H1 (cell line): ENCODE measurements around the gene ANKRD13C. TPM values are rescaled to one million over a fixed set of nuclear protein-coding genes. Genes with fewer than 3 reads are reported as not detected.

Source experiments
- CTCF ChIA-PET: fragments of 300-600 bp; sonication (Branson Sonifier 250); formaldehyde crosslinking; loops from one replicate; lab custom pipeline; 2021; ENCODE audit not compliant: partially characterized antibody; lab: Charles Lee
- POLR2A ChIA-PET: fragments of 300-600 bp; sonication (Branson Sonifier 250); formaldehyde crosslinking; loops from one replicate; lab custom pipeline; 2021; ENCODE audit warnings: inconsistent platforms; ENCODE audit not compliant: partially characterized antibody; lab: Charles Lee
- DNase-seq, 2 experiments: peaks; one replicate each; pipeline versions ENCODE4 v3.0.0 to v3.0.0-alpha.2; 2010 to 2022; ENCODE audit warnings: low spot score in 2 of 2, low read depth in 1 of 2, mixed read lengths in 1 of 2
- FAIRE-seq: peaks from 2 replicates; lab custom pipeline; 2011; peaks lifted over from hg19 to GRCh38; lab: Jason Lieb, UNC
- H2AFZ ChIP-seq: 2 replicates; pipeline ENCODE4 v1.8.1; 2012; ENCODE audit warnings: low read length, inconsistent platforms
- H2AK5ac ChIP-seq: 2 replicates; pipeline ENCODE4 v1.6.1; 2013; ENCODE audit warnings: low read depth, low read length
- H2BK120ac ChIP-seq: replicated peaks from 2 replicates; pipeline ENCODE3; 2013; ENCODE audit warnings: low read depth, low read length, inconsistent platforms
- H2BK12ac ChIP-seq: 2 replicates; pipeline ENCODE4 v1.6.1; 2013; ENCODE audit warnings: low read depth, low read length
- H2BK15ac ChIP-seq: 2 replicates; pipeline ENCODE4 v1.6.1; 2013; ENCODE audit warnings: low read length
- H2BK20ac ChIP-seq: 2 replicates; pipeline ENCODE4 v1.6.1; 2013; ENCODE audit warnings: low read length
- H2BK5ac ChIP-seq: 2 replicates; pipeline ENCODE4 v1.6.1; 2013; ENCODE audit warnings: low read depth, low read length
- H3K14ac ChIP-seq: 2 replicates; pipeline ENCODE4 v1.6.1; 2013; ENCODE audit warnings: inconsistent platforms; ENCODE audit not compliant: insufficient read length
- H3K18ac ChIP-seq: 2 replicates; pipeline ENCODE4 v1.6.1; 2013; ENCODE audit warnings: low read length; ENCODE audit errors: extremely low read depth
- H3K23ac ChIP-seq: 2 replicates; pipeline ENCODE4 v1.6.1; 2013; ENCODE audit warnings: inconsistent platforms; ENCODE audit not compliant: insufficient read length
- H3K23me2 ChIP-seq: 2 replicates; pipeline ENCODE4 v1.6.1; 2013; ENCODE audit warnings: low read depth, low read length
- H3K27ac ChIP-seq: 2 replicates; pipeline ENCODE4 v1.6.1; 2011; ENCODE audit warnings: low read depth, low read length, inconsistent platforms
- H3K27me3 ChIP-seq, 4 experiments: replicated peaks in 1 of 4; 1 replicate in 1 of 4; 2 replicates in 3 of 4; pipeline versions ENCODE4 v1.6.1 to v1.8.1; 2011 to 2013; ENCODE audit warnings: low read length in 3 of 4, mild to moderate bottlenecking in 3 of 4, inconsistent platforms in 2 of 4, mixed read lengths in 2 of 4, moderate library complexity in 1 of 4; ENCODE audit not compliant: control insufficient read depth in 3 of 4, insufficient read depth in 3 of 4; ENCODE audit errors: extremely low read depth in 1 of 4
- H3K36me3 ChIP-seq, 4 experiments: 2 replicates each; pipeline versions ENCODE4 v1.6.1 to v1.8.1; 2011 to 2013; ENCODE audit warnings: mild to moderate bottlenecking in 4 of 4, low read length in 3 of 4, moderate library complexity in 2 of 4, control low read depth in 1 of 4, inconsistent platforms in 1 of 4; ENCODE audit not compliant: insufficient read depth in 4 of 4, control insufficient read depth in 2 of 4
- H3K4ac ChIP-seq: replicated peaks from 2 replicates; pipeline ENCODE3; 2013; ENCODE audit warnings: low read length, low read depth, mixed read lengths, inconsistent platforms; ENCODE audit not compliant: insufficient read length
- H3K4me1 ChIP-seq, 4 experiments: replicated peaks in 1 of 4; 1 replicate in 1 of 4; 2 replicates in 3 of 4; pipeline versions ENCODE4 v1.6.1 to v1.8.1; 2011 to 2013; ENCODE audit warnings: low read length in 3 of 4, inconsistent platforms in 2 of 4, mixed read lengths in 1 of 4; ENCODE audit not compliant: insufficient read depth in 4 of 4, control insufficient read depth in 3 of 4
- H3K4me2 ChIP-seq, 2 experiments: 2 replicates each; pipeline versions ENCODE4 v1.6.1 to v1.8.1; 2011 to 2013; ENCODE audit warnings: low read depth in 2 of 2, low read length in 2 of 2, control low read depth in 1 of 2, inconsistent platforms in 1 of 2, mild to moderate bottlenecking in 1 of 2; ENCODE audit not compliant: insufficient read depth in 1 of 2
- H3K4me3 ChIP-seq, 4 experiments: fragments of 200-600, 300-600 bp in 1 of 4; sonication (generic), shearing (Covaris generic), sonication (Bioruptor Twin) in 1 of 4; 2 replicates each; pipeline versions ENCODE4 v1.5.1 to v1.8.1; 2011 to 2016; ENCODE audit warnings: low read length in 4 of 4, low read depth in 3 of 4, control low read depth in 2 of 4, inconsistent platforms in 2 of 4, mild to moderate bottlenecking in 2 of 4, mixed read lengths in 1 of 4, moderate library complexity in 1 of 4; ENCODE audit not compliant: insufficient read depth in 2 of 4; ENCODE audit errors: extremely low read depth in 1 of 4
- H3K56ac ChIP-seq: replicated peaks from 2 replicates; pipeline ENCODE3; 2013; ENCODE audit warnings: low read depth, mild to moderate bottlenecking, mixed read lengths, low read length, inconsistent platforms; ENCODE audit not compliant: insufficient read length
- H3K79me1 ChIP-seq: 2 replicates; pipeline ENCODE4 v1.6.1; 2013; ENCODE audit warnings: low read depth, low read length, control low read depth
- H3K79me2 ChIP-seq, 2 experiments: 2 replicates each; pipeline versions ENCODE4 v1.6.1 to v1.8.1; 2012 to 2013; ENCODE audit warnings: low read length in 2 of 2, mild to moderate bottlenecking in 2 of 2, inconsistent platforms in 1 of 2; ENCODE audit not compliant: insufficient read depth in 2 of 2, control insufficient read depth in 1 of 2
- H3K9ac ChIP-seq, 4 experiments: replicated peaks in 1 of 4; 1 replicate in 1 of 4; 2 replicates in 3 of 4; pipeline versions ENCODE4 v1.6.1 to v1.8.1; 2011 to 2013; ENCODE audit warnings: low read depth in 3 of 4, low read length in 3 of 4, control low read depth in 2 of 4, mild to moderate bottlenecking in 2 of 4, moderate library complexity in 2 of 4, inconsistent platforms in 1 of 4; ENCODE audit errors: extremely low read depth in 1 of 4
- H3K9me3 ChIP-seq, 2 experiments: 2 replicates each; pipeline versions ENCODE4 v1.6.1 to v1.8.1; 2012 to 2013; ENCODE audit warnings: mild to moderate bottlenecking in 2 of 2, moderate library complexity in 2 of 2, control low read depth in 1 of 2, inconsistent platforms in 1 of 2, low read depth in 1 of 2, low read length in 1 of 2, mixed read lengths in 1 of 2; ENCODE audit not compliant: insufficient read depth in 2 of 2
- H4K20me1 ChIP-seq, 2 experiments: replicated peaks in 1 of 2; 2 replicates each; pipeline versions ENCODE3 to v1.8.1; 2011 to 2013; ENCODE audit warnings: inconsistent platforms in 2 of 2, low read length in 2 of 2, mild to moderate bottlenecking in 1 of 2; ENCODE audit not compliant: insufficient read depth in 2 of 2, control insufficient read depth in 1 of 2
- H4K5ac ChIP-seq: 2 replicates; pipeline ENCODE4 v1.6.1; 2013; ENCODE audit warnings: low read length, low read depth, mixed read lengths, inconsistent platforms; ENCODE audit not compliant: insufficient read length
- H4K8ac ChIP-seq: 2 replicates; pipeline ENCODE4 v1.8.0; 2013; ENCODE audit warnings: mild to moderate bottlenecking, moderate library complexity, low read length, inconsistent platforms; ENCODE audit not compliant: insufficient read depth; ENCODE audit errors: extremely low read depth
- H4K91ac ChIP-seq: replicated peaks from 2 replicates; pipeline ENCODE3; 2013; ENCODE audit warnings: low read length, mixed read lengths, inconsistent platforms; ENCODE audit not compliant: insufficient read length
- CEBPB ChIP-seq: IDR thresholded peaks from 2 replicates; pipeline ENCODE4 v1.6.1; 2012; ENCODE audit warnings: low read depth, low read length
- HDAC6 ChIP-seq: IDR thresholded peaks from one replicate; pipeline ENCODE4 v1.7.1; 2012; ENCODE audit warnings: low read depth, mild to moderate bottlenecking, inconsistent platforms, low read length, moderate library complexity
- KDM5A ChIP-seq: fragments of 200-600 bp; IDR thresholded peaks from 2 replicates; pipeline ENCODE4 v1.7.1; 2012; ENCODE audit warnings: mild to moderate bottlenecking, low read length, inconsistent platforms, mixed read lengths
- NRF1 ChIP-seq: IDR thresholded peaks from 2 replicates; pipeline ENCODE4 v1.6.1; 2011; ENCODE audit warnings: mild to moderate bottlenecking, low read depth, low read length, improper control_type of control experiment
- WGBS, 2 experiments: shearing (Covaris generic) in 1 of 2; methylation state at CpG; one replicate each; pipeline versions ENCODE4 v1.1.6 to v1.1.7; 2013 to 2015; ENCODE audit warnings: low lambda C conversion rate in 2 of 2, mixed read lengths in 2 of 2, inconsistent platforms in 1 of 2, low coverage in 1 of 2, missing lambda C conversion rate in 1 of 2; ENCODE audit not compliant: insufficient replicate concordance in 2 of 2, insufficient coverage in 1 of 2, insufficient read length in 1 of 2; ENCODE audit errors: extremely low coverage in 1 of 2, missing lambda C conversion rate in 1 of 2; 5-methylcytosine and 5-hydroxymethylcytosine counted together
- polyA plus RNA-seq, 7 experiments: library from polyadenylated mRNA; depleted of rRNA in 3 of 7; stranded (reverse) in 5 of 7; unstranded in 2 of 7; fragments of >200 nt in 5 of 7; fragments of 200-250 nt in 2 of 7; gene quantifications; 1 replicate in 5 of 7; 2 replicates in 1 of 7; 4 replicates in 1 of 7; pipeline versions ENCODE4 v1.2.1 to v1.2.3, GENCODE V29; 2011 to 2013; ENCODE audit warnings: missing spikeins in 2 of 7, mixed read lengths in 2 of 7
- total RNA-seq: library from RNA; stranded (reverse); fragmentation: NEBNext Ultra II Directional; extraction: Animal tissue kit (Norgen Biotek cat#: 25700); gene quantifications from 2 replicates; pipeline ENCODE4 v1.2.1, GENCODE V29; 2021

ANKRD13C gene
- total and polyA plus RNA-seq, 2 of the 8 experiments (the other 6 are each of a cell fraction or from before 2014, with no cell fraction given), result 4.8 to 21.7 TPM

DNA sequence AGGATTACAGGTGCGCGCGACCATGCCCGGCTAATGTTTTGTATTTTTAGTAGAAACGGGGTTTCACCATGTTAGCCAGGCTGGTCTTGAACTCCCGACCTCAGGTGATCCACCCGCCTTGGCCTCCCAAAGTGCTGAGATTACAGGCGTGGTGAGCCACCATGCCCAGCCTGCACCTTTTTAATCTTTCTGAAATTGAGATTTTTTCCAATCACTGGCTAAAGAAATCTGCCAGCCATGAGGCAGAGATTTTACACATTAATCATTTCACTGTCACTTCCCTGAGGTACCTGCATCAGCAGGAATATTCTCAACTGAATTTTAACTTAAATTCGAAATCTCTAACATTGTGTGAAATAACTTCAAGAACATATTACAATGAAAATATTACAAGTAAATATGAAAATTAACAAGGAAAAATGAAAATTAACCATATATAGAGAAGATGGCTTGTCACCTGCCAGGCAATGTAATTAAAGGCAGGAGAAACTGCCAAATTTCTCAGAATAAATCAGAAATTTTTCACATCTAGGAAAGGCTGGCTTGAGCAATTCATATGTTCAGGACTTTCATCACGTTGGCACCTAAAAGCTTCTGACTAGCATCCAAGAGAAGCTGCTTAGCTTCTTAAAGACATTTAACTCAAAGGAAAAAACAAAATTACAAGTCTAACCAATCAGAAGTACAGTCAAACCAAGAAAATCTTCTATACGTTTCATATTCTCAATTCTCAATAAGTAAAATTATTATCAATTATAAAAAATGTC is 5.9 kb downstream of the ANKRD13C start:
- Histone ChIP-seq H3K9me3 (no peaks in the 10 kb centered on the region), H2BK15ac (no peak overlapping the region), H2AK5ac (no peak overlapping the region), H2BK12ac (no peak overlapping the region), H4K20me1 (peaks cover 3 to 5% of the 10 kb centered on the region in 2 experiments), H2BK20ac (no peak overlapping the region), H3K4ac (no peak overlapping the region), H3K18ac (no peak overlapping the region), H3K79me1 (peaks cover 6% of the 10 kb centered on the region), H3K4me3 (no peak overlapping the region), H2BK5ac (no peak overlapping the region), H3K4me2 (no peak overlapping the region), H3K9ac (no peak overlapping the region), H4K91ac (no peak overlapping the region), H3K4me1 (no peaks in the 10 kb centered on the region), H3K36me3 (no peaks in the 10 kb centered on the region), H3K56ac (no peak overlapping the region), H3K23me2 (0 out of 2 replicates have a peak, but pooled peaks cover 3% of the 10 kb centered on the region), H4K8ac (no peak overlapping the region), H3K27me3 (no peaks in the 10 kb centered on the region), H4K5ac (no peak overlapping the region), H3K14ac (no peak overlapping the region), H3K23ac (no peak overlapping the region), H3K27ac (no peak overlapping the region), H2AFZ (no peak overlapping the region), H3K79me2 (peaks cover 5 to 94% of the 10 kb centered on the region in 2 experiments), H2BK120ac (no peak overlapping the region)
- 92% methylated on average over 11 of the region's 11 CpGs; no CpG with 5 or more reads in 1 of the 2 experiments for WGBS, 2 experiments
- CTCF ChIA-PET, result no interaction called here
- POLR2A ChIA-PET, result interaction anchor here (0.9 to 5.4 kb wide), 3 partner anchors 12 to 66 kb away, joined by 3 to 33 read pairs (median 9); partner anchors contain the start of gene CTH
- no peak for DNase-seq
- no peak for FAIRE-seq
- TF ChIP-seq KDM5A (no peak), HDAC6 (no peak), CEBPB (no peak), NRF1 (no peak)
